CD4-positive, alpha-beta T cell treated with Interferon alpha-2 for 1 hour (primary cell): ENCODE measurements around the gene LGI4.
A peak's percentile ranks its signal among the peaks of the same experiment; 100 is the strongest.

Experiments
- DNase-seq, 2 donors: peaks; one replicate each; pipeline ENCODE4 v3.0.0-alpha.2; 2020 to 2022

Gene LGI4

DNA sequence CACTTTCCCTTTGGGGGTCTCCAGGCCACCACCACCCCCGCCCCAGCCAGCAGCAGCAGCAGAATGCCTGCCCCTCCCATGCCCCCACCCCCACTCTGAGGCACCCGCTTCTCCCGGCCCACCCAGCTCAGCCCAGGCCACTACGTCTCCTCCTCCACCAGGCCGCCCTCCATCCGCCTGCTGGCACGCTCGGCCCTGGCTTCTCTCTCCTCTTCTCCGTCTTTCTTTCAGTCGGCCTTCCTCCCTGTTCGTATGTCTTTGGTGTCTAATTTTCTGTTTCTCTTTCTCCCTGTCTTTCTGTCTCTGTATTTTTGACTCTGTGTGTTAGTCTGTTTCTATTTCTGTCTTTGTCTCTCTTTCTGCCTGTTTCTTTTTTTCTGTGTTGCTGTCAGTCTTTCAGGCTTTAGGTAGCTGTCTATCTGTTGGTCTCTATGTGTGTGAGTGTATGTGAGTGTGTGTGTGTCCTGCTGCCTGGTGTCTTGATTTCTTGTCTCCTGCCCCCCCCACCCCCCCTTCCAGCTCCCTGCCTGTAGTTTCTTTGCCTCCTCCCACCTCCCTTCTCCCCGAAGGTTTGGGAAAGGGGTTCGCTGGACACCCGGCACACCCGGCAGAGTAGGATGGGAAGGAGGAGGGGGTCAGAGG is at the start of gene LGI4:
Gene LGI4 (minus strand): TSS at position 459 of the 642 bp plus-strand sequence. CDS start 379 bp downstream, at position 80.
- DNase-seq, result no peak

DNA sequence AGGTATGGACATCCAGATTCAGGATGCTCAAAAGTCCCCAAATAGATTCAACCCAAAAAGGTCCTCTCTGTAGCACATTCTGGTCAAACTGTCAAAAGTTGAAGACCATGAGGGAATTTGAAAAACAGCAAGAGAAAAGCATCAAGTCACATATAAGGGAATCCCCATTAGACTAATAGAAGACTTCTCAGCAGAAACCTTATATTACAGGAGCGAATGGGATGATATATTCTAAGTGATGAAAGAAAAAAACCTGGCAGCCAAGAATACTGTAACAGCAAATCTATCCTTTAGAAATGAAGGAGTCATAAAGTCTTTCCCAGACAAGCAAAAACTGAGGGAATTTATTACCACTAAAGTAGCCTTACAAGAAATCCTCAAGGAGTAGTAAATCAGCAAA is 49.4 kb upstream of the LGI4 start:
- no peak for DNase-seq

DNA sequence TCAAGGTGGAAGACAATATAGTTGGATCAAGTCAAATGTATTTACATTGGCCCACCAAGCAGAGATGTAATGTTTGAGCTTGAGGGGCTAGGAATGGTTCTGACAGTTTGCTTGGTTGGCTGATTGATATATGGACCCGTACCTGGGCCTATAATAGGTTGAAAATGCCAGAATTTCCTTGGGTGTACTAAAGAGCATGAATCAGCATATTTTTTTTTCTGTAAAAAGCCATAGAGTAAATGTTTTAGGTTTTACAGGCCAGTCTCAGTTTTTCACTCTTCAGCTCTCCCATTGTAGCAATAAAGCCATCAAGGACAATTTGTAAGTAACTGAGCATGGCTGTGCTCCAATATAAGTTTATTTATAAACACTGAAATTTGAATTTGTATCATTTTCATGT is 46.5 kb upstream of the LGI4 start:
- DNase-seq, result no peak

DNA sequence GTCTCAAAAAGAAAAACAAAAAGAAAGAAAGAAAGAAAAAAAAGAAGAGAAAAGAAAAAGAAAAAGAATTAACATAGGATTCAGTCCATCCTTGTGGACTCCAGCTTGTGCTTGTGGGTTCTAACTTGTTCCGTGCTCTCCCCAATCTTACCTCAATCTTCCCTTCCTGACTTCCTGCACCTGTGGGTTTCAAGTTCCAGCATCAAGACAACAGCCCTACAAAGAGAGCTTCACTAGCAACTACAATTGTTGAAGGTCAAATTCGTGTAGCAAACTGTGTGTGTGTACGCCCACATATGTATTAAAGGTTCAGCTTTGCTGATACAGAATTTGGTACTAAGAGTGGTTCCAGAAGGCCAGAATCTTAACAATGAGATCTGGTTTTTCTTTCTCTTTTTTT is 45.0 kb upstream of the LGI4 start:
- DNase-seq, result no peak

DNA sequence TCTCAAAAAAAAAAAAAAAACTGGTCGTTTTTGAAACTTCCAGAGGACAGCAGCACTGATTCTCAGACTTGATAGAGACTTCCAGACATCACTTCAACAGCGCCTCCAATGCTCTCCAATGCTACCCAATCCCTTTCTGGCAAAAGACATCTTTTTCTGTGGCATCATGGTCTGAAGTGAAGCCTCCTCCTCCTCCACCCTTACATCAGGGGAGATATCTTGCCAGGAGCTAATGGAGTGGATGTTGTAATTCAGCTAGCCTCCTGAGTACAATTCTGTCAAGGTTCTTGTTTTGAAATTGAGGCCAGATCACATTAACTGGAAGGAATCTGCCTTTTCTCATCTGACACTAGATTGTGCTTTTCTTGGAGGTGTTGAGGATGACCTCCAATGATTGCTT is 43.8 kb upstream of the LGI4 start:
- DNase-seq, result no peak

DNA sequence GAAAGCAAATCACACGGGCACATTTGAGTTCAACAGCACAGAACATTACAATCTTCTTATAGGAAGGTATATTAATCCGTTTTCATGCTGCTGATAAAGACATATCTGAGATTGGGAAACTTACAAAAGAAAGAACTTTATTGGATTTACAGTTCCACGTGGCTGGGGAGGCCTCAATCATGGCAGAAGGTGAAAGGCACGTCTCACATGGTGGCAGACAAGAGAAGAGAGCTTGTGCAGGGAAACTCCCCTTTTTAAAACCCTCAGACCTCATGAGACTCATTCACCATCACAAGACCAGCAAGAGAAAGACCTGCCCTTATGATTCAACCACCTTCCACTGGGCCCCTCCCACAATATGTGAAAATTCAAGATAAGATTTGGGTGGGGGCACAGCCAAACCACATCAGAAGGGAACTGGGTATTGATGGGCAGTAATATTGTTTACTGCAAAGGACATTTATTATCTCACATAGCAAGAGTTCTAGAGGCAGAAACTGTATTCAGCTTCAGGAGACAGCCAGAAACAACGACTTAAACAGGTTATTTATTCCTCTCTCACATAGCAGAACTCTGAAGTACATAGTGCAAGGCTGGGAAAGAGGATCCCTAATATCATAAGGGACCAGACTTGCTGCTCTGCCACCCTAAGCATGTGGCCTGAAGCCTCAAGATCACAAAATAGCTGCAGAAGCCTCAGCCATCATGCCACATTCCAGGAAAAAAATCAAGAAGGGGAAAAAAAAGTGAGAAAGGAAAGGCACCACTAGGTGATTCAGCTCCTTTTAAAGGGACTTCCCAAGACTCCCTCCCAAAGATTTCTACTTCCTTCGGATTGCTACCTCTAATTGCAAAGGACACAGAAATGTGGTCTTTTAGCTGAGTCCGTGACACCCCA is 42.8 kb upstream of the LGI4 start:
- DNase-seq, result no peak

DNA sequence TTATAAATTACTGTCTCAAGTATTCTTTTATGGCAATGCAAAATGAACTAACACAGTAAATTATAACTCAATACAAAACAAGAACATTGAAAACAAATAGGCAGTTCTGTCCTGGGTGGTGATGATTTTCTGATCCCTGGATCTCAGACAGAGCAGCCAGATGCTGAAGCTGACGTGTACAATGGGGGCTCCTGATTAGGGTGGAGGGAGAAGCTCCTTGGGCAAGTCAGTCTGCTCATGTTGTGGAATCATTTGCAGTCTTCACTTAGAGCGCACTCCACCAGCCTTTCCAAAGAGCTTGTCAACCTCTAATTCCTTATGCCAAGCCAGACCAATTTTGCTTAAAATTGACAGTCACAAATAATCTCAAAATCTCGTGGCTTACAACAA is 41.3 kb upstream of the LGI4 start:
- DNase-seq, result no peak

DNA sequence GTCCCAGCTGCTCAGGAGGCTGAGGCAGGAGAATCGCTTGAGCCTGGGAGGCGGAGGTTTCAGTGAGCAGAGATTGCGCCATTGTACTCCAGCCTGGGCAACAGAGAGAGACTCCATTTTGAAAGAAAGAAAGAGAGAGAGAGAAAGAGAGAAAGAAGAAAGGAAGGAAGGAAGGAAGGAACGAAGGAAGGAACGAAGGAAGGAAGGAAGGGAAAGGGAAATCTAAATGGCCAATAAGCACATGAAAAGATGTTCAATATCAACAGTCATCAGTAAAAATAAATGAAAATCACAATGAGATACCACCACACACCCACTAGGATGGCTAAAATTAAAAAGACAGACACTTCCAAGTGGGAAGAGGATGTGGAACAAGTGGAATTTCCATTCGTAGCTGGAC is 39.4 kb upstream of the LGI4 start:
- DNase-seq, result no peak

DNA sequence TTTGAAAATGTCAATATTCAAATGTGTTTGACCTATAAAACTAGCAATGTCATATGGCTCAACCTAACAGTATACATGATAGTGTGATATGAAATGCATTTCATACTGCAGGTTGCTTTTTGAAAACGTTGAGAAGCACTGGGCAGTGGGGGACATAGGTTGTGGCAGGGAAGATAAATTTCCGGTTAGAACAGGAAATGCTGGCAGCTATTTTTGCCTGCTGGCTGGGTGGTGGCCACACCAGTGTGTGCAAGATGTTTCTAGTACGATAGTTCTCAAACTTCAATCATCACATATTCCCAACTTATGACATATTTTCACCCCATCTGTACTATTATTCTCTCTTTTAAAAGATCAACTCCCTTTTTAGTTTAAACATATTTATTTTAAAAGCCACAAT is 36.9 kb upstream of the LGI4 start:
- DNase-seq, result peak in 1 of 2 donors; percentile 27

DNA sequence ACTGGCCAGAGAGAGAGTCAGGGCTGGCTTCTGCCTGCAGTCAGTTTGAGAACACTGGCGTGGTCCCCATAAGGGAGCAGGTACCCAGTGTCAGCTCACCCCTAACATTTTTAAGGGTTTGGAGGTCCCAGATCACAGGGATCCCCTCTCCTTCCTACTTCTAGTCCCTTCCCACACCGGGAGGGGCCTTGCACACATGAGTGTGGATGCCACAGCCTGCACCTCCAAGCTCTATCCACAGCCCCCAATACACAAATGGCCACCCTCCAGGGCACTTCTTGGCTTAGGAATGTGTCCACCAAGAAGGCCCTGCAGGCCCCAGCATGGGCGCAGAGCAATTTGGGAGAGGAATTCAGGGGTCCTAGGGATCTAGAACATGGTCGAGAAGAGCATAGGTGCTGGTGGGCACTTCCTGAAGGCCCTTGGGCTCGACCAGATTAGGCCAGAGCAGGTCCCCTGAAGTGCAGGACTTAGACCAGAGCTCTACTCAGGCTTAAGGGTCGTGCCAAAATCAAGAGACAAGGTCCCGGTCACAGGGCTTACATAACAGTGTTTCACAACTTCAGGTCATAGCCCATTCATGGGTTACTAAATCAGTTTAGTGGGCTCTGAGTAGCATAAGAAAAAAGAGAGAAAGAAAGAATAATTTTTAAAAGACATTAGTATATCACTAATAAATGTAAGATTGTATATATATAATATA is 35.7 kb upstream of the LGI4 start:
- no peak for DNase-seq

DNA sequence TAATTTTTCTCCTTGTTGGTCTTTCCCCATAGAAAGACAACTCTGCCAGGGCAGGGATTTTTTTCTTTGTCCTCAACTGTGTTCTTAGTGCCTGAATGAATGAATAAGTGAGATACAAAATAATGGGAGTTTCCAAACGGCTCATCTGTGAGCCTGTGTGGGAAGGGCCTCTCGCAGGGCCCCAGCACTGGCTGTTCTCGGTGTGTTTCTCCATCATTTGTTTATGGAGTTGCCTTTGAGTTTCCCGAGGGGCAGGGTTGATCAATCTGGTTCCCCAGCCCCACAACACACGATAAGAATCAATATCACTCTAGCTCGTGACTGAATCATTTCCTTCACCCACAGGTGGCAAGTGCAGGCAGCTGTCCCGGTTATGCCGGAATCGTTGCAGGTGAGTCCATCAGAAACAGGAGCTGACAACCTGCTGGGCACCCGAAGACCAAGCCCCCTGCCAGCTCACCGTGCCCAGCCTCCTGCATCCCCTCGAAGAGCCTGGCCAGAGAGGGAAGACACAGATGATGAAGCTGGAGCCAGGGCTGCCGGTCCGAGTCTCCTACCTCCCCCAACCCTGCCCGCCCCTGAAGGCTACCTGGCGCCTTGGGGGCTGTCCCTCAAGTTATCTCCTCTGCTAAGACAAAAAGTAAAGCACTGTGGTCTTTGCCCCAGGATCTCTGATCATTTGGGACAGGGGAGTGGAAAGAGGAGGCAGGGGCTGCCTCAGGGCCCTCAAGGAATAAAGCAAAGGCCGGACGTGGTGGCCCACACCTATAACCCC is 34.5 kb upstream of the LGI4 start:
- no peak for DNase-seq

DNA sequence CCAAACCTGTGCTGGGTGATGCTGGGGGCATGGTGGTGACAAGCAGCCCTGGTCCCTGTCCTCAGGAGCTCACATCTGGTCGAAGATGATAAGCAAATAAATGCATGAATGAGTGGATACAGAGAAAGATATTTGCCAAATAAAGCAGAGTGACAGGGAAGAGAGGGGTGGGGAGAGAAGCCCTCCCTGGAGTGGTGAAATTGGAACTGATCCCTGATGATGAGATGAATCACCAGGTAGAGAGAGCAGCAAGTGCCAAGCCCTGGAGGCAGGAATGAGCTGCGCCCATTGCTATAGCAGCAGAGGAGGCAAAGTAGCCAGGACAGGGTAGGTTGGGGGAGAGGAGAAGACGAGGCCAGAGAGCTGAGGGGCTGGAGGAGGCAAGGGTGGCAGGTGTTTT is 33.3 kb upstream of the LGI4 start:
- DNase-seq, result no peak

DNA sequence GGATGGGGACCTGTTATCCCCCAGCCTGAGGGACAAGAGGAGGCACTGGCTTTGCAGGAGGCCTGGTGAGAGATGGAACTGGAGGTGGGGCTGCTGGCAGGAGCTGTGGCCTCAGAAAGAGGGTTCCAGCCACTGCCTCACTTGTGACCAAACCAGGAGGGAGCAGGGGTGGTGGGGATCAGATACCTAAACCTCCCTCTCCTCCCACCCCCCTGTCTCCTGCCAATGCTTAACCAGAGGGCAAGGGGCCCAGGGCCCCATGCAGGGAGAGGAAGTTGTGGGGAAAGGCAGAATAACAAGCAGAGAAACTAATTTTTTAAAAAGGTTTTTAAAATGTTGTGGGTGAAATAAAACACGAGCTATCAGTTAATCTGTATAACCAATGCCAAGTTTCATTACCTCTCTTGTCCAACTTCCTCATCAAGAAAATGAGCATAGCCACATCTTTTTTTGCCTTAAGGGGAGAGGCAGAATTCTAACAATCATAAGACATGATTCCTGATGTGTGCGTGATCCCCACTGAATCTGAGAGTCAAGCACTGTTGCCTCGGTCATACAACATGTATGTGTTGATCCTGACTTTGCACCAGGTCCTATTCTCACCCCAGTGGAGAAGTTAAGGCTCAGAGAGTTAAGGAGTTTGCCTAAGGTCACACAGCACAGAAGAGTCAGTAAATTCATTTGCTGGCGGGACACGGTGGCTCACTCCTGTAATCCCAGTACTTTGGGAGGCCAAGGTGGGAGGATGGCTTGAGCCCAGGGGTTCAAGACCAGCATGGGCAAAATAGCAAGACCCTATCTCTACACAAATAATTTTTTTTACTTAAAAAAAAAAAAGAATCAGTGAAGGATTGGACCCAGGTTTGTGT is 32.6 kb upstream of the LGI4 start:
- no peak for DNase-seq

DNA sequence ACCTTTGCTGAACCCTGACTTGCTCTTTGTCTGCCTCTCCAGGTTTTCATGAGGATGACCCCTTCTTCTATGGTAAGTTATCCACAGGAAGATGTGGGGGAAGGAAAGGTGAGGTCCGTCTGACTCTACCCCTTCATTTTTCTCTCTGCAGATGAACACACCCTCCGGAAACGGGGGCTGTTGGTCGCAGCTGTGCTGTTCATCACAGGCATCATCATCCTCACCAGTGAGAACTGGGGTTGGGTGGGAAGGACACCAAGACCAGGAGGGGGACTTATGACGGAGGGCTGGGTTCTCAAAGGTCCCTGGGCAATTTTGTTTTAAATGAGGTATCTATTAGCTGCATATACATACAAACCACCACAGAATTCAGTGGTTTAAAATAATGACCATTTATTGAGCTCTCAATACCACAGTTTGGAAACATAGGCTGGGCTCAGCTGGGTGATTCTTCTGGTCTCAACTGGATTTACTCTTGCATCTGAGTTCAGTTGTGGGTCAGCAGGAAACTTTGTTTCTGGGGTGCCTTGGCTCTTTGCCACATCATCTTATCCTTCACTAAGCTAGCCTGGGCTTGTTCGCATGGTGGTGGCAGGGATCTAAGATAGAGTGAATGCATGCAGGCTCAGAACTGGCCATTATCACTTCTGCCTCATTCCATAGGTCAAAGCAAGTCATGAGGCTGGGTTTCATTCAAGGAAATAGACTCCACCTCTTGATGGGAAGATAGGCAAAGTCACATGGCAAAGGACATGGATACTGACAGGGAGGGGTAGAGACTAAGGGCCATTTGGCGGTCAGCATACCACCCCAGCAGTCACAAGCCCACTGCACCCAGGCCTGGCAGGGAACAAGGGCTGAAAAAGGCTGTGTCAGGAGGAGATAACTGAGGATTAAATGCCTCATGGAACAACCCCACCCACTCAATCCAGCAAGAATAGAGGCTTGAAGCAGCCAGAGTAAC is 31.5 kb upstream of the LGI4 start:
- no peak for DNase-seq

DNA sequence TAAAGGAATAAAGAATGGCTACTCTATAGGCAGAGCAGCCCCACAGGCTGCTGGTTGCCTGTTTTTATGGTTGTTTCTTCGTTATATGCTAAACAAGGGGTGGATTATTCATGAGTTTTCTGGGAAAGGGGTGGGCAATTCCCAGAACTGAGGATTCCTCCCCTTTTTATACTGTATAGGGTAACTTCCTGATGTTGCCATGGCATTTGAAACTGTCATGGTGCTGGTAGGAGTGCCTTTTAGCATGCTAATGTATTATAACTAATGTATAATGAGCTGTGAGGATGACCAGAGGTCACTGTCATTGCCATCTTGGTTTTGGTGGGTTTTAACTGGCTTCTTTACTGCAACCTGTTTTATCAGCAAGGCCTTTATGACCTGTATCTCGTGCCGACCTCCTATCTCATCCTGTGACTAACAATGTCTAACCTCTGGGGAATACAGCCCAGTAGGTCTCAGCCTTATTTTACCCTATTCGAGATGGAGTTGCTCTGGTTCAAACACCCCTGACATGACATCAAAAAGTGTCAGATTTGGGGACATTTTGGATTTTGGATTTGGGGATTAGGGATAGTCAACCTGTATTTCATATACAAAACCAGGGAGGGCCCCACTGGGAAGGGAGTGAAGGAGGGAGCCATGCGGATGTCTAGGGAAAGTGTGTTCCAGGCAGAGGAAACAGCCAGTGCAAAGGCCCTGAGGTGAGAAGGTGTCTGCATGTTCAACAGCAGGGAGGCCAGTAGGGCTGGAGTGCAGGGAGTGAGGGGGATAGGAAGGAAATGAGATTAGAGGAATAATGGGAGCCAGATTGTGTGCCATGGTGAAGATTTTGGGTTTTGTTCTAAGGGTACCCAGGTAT is 30.6 kb upstream of the LGI4 start:
- no peak for DNase-seq

DNA sequence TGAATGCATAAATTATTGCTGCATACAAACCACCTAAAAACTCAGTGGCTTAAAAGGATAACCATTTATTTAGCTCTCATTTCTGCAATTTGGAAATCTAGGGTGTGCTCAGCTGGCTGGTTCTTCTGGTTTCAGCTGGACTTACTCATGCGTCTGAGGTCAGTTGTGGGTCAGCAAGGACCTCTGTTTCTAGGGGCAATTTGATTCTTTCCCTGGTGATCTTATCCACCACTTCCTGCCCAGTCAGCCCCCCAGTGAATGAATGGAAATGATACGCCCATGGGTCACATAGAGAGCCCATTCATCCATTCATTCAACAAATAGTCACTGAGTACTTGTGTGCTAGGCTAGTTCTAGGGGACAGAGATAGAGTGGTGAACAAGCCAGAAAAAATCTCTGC is 29.6 kb upstream of the LGI4 start:
- DNase-seq, result no peak

DNA sequence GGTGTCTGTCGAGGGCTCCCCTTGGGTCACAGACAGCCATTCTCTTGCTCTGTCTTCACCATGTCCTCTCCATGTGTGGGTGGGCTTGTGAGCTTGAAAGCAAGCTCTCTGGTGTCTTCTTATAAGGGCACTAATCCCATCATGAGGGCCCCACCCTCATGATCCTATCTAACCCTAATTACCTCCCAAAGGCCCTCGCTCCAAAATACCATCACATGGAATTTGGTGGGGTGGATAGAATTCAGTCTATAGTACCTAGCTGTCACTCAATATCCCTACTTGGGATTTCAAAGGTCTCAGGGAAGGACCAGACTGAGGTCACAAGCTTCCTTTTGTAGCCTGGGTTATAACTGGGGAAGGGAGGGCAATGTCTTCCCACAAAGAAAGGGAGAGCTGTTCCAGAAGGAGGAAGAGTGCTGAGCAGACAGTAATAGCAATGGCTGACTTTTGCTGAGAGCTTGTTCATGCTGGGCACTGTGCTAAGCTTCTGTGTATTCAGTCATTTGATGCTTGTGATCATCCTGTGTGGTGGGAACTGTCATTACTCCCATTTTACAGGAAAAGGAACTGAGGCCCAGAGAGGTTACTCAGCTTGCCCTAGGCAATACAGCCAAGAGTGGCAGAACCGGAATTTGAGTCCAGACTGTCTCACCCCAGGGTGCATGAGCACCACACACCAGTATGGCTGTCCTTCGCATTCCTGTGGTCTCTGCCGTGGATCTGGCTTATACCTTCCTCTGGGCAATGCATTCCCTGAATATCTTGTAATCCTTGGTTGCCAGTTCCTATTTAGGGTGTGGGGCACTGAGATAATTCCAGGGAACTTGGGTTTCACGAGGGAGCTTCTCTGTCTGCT is 27.8 kb upstream of the LGI4 start:
- no peak for DNase-seq

DNA sequence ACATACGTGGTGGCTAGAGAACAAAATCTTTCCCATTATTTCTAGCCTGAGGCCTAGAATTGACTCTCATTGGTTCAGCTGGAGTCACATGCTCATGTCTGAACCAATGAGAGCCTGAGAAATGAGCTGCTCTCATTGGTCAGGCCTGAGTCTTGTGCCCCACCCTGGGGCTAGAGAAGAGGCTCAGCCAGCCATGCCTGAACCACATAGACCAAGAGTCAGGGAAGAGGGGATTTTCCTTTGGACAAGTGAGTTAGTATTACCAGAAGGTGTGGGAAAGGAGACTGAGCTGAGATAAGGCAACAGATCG is 26.5 kb upstream of the LGI4 start:
- DNase-seq, result no peak
